H4 (cell line): ENCODE data around the gene CA11. TPM values are rescaled to one million over a fixed set of nuclear protein-coding genes. Genes with fewer than 3 reads are reported as not detected.
"Not testable (repeated sequence)": the region's sequence is repeated elsewhere in the genome, so short reads cannot be mapped to it uniquely, and the experiment has no call there.

Experiments used
- DNase-seq: peaks from one replicate; pipeline ENCODE4 v3.0.0-alpha.2; 2015; ENCODE audit warnings: low spot score
- total RNA-seq: library from RNA; depleted of rRNA; stranded (reverse); fragments of >200 nt; shearing (Covaris generic); gene quantifications from 2 replicates; pipeline ENCODE4 v1.2.3, GENCODE V29; 2014; rRNA removed

The CA11 gene
- total RNA-seq = 2.2 and 8.3 TPM in 2 replicates

DNA sequence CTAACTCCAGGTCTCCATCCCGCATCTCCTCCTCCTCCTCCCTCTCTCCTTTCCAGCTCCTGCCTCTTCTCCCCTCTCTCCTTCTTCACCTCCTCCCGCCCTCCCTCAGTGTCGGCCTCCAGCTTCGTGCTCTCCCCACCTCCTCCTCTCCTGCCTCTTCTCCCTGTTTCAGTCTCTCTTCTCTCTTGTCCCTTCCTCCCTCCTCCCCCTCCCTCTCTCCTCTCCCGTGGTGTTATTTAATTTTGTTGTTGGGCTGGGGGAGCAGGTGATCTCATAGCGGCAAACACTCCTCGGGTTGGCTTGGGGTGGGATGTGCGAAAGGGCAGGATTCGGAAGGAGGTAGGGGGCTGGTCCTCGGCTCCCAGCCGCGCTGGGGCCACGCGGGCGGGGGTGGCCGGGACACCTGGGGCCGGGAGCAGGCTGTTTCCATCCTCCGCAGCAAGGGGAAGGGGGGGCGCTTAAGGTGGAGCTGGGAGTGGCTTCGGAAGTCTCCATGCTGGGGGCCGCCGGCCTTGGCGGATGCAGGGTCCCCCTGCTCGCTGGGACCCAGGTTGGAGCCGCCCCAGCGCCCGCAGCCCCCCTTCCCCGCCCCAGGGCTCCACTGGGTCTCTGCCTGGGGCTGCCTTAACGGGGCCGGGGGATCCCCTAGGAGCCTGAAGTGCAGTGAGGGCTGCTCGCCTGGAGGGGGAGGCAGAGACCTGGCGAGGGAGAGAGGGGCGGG is at the start of gene CA11:
Gene CA11, minus strand, starts transcription at position 187 of the 721 bp plus-strand sequence. CDS start 555 bp downstream, outside the sequence.
- DNase-seq = peak; percentile 65

DNA sequence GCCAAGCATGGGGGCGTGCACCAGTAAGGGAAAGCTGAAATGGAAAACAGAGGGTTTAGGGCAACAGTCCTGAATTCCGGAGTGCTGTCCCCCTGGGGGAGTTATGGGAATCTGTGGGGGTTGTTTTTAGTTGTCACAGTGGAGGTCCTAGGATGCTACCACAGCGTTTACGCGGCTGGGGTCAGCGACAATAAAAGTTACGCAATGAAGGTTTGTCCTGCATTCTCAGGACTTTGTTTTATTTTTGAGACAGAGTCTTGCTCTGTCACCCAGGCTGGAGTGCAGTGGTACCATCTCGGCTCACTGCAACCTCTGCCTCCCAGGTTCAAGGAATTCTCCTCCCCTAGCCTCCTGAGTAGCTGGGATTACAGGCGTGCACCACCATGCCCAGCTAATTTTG is 47.6 kb upstream of the CA11 start:
- not testable (repeated sequence) for DNase-seq

DNA sequence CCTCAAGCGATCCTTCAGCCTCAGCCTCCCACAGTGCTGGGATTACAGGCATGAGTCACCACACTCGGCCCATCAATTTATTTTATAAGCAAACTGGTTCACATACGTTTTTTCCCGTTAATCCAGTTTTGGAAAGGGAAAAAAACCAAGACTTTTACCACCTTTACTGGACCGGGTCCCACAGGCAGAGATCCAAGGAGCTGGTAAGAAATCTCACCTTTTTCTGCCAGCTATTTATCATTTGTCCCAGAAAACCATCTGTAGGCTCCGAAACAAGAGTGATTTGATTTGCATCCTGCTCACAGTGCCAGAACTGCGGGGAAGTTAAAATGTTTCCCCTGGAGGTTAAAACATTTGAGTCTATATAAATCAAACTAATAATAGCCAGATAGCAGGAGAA is 43.5 kb upstream of the CA11 start:
- DNase-seq = no peak

DNA sequence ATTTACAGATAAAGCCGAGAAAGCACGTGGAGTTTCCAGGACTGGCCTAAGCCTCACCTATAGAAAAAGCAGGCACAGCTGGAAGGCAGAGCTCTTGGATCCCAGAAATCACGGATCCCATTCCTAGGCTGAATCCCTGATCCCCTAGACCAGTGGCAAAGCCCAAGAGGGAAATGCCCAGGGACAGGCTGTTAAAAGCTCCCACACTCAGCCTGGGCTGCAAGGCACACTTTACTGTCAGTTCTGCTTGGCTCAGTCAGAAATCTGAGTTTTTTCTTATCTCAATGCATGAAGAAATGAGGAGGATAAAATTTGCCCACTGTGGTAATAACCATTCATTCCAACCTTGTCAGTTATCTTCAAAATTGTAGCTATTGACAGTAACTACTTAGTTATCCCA is 41.8 kb upstream of the CA11 start:
- DNase-seq = no peak

- DNase-seq = not testable (repeated sequence)
Observed at GRCh38 chr19:48686637-48687036, 40.6 kb upstream of the CA11 start.

DNA sequence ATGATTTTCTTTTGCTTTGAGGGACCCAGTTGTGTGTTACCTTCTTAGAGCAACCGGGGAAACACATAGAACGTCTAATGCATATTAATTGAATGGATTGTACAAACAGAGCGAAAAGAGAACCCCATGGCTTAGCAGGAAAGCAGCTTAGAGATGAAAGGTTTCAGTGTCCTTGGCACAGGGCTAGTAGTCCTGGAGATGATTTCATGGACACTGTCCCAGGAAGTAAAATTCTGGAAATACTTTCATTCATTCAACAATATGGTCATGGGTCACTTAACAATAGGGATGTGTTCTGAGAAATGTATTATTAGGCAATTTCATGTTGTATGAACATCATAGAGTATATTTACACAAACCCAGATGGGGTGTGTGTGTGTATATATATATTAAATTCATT is 40.1 kb upstream of the CA11 start:
- no peak for DNase-seq

- DNase-seq = peak; percentile 67
Observed at GRCh38 chr19:48685583-48685982, 39.6 kb upstream of the CA11 start.

DNA sequence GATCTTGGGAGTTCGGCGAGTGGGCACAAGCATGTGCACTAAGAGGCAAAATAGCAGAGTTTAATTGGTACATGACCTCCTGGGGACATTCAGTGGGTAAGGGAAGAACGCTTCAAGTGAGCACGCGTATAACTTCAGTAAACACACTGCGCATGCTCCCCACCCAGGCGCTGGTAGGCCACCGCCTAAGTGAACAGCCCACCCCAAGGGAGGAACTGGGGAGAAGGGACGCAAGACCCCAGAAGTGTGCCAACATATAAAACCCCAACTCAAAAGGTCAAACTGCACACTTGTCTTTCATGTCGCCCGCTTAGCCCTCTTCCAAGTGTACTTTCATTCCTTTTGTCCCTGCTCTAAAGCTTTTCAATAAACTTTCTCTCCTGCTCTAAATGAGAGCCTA is 37.4 kb upstream of the CA11 start:
- no peak for DNase-seq

DNA sequence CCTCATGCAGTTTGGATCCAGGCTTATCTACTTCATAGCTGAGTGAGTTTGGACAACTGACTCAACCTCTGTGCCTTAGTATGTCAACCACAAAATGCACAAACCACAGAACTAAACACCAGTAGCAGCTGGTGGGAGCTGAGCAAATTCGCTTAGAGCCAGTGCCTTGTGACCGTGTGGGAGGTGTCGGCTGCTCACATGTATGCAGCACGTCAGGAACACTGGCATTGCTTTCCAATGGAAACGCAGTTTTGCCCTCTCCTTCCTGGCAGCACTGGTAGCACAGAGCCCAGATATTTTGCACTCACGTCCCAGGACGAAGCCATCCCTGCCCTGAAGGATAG is 35.1 kb upstream of the CA11 start:
- DNase-seq = peak; percentile 99

GRCh38 chr19:48680436-48681126 is 34.6 kb upstream of the CA11 start:
- DNase-seq = no peak

GRCh38 chr19:48680006-48680405 is 34.0 kb upstream of the CA11 start:
- DNase-seq = not testable (repeated sequence)

DNA sequence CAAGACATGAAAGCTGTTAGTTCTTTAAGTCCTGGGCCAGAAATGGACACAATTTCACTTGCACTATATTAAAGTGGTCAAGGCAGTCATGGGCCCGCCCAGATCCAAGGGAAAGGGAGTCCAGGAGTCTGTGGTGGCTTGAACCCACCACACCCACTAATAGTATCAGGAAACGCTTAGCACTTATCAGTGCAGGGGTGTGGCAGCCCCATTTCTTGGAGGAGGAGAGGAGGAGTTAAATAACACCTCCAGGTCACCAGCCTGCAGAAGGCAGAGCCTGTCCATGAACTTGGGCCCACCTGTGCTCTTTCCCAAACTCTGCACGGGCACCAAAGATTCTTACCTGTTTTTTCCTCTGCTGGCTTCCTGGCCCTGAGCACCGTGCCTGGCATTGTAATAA is 32.2 kb upstream of the CA11 start:
- no peak for DNase-seq

DNA sequence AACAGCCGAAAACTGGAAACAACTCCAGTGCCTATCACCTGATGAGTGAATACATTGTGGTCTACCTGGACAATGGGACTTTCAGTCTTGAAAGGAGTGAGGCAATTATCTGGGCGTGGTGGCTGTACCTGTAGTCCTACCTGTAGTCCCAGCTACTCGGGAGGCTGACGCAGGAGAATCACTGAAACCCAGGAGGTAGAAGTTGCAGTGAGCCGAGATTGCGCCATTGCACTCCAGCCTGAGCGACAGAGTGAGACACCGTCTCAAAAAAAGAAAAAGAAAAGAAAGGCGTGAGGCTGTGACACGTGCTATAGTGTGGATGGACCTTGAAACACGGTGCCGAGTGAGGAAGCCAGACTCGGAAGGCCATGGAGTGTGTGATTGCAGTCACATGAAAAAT is 30.9 kb upstream of the CA11 start:
- DNase-seq = no peak

- no peak for DNase-seq
Observed at GRCh38 chr19:48676487-48676886, 30.5 kb upstream of the CA11 start.

DNA sequence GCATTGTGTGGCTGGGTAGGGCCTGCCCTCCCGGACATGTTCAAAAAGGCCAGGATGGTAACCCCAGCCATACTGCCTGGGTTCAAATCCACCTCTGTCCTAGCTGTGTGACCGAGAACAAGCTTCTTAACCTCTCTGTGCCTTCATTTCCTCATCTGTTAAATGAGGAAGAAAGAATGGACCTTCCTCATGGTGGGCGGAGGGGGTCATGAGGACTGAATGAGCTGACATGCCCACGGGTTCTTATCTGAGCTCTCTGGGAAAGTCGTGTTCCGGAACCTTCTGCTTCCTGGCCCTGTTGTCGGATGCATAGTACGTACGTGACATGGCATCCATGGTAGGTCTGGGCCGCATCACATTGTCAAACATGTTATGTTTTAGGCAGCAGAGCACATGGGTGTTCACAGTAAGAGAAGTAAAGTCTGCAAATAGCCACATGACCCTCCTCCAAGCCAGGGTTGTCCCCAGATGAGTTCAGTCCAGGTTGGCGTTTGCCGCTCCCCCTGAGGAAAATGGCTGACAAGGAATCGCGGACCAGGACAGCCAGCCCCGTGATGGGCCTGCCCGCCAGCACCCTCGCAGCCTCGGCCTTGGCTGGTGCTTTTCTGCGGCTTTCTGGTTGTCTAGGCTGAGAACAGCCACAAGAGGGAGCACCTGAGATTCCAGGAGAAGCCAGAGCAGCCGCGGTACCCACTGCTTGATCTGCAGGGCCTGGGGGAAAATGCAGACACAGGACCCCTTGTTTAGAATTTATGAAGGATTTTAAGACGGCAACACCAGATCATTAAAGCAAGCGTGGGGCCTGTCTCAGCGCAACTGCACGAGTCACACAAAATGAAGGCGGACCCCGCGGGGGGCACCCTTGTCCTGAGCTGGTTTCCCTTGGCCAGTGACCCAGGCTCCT is 29.2 kb upstream of the CA11 start:
- peak; percentile 76 for DNase-seq

DNA sequence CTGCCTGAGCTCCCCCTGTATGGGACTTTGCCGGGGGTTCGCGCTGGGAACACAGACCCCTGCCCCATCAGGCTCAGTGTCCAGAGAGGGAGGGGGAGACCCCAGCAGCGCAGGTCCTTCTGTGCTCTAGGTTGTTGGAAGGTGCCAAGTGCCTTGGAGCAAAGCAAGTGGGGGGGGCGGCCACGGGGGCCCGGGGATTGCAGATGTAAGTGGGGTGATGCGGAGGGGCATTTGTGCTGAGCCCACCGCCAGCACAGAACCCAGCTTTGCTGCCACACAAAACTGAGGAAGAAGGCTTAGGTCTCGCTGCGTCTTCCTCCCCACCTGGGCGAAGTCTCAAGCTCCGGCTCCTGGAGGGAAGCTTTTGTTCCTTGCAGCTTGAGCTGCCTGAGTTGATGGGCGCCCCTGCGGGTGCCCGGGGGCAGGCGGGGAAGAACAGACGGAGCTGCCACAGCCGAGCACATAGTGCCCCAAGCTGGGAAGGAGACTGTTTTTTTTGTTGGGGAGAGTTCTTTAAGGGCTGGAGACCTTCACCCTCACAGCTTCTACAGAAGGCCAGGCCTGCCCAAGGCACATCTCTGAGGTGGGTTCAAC is 28.3 kb upstream of the CA11 start:
- DNase-seq = no peak

DNA sequence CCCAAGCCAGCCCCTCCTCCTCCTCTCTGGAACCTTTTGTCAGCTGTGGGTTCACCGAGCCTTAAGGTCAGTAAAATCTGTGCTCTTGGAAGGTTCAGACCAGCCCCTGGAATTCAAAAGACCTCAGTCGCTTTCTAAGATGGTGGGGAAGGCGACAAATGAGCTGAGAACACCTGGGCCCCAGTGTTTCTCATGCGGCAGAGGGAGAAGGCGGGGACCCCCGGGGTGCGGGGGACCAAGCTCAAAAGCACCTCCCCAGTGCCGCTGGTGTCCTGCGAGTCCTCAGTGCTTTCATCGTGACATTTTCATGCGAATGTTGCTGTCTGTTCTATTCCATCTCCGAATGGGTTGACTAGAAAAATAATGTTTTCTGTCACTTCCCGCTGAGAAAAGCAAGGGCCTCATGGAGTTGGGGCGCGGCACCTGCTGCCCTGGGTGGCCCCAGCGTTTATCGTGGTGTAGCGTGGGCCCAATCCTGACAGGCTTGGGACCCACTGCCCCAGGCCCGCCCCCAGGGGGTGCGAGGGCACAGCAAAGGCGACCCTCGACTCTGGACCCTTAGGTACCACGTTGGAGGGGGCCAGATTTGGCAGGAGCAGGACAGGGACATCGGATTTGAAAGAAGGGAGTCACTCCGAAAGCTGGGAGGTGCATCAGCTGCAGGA is 27.6 kb upstream of the CA11 start:
- DNase-seq = no peak

DNA sequence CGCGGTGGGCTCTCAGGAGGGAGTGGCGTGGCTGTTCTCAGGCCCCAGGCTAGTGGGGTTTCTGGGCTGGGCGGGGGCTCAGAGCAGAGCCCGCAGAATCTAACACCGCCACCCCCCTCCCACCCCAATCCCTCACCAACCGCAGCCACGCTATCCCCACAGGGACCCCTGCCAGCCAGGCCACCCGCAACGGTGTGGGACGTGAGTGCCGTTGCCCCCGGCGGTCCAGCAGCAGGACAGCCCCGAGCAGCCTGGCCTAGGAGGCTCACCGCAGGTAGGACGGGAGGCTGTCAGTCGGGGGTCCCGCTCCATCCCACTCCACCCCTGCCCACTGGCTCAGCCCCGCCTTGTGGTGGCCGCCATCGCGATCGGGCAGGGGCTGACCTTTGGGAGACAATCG is 27.0 kb upstream of the CA11 start, which contains the start of gene NTN5:
Gene NTN5, minus strand, starts transcription at position 24 of the 400 bp plus-strand sequence. CDS start 2,031 bp downstream, outside the sequence.
- no peak for DNase-seq

GRCh38 chr19:48671446-48671995 is 25.5 kb upstream of the CA11 start:
- no peak for DNase-seq

DNA sequence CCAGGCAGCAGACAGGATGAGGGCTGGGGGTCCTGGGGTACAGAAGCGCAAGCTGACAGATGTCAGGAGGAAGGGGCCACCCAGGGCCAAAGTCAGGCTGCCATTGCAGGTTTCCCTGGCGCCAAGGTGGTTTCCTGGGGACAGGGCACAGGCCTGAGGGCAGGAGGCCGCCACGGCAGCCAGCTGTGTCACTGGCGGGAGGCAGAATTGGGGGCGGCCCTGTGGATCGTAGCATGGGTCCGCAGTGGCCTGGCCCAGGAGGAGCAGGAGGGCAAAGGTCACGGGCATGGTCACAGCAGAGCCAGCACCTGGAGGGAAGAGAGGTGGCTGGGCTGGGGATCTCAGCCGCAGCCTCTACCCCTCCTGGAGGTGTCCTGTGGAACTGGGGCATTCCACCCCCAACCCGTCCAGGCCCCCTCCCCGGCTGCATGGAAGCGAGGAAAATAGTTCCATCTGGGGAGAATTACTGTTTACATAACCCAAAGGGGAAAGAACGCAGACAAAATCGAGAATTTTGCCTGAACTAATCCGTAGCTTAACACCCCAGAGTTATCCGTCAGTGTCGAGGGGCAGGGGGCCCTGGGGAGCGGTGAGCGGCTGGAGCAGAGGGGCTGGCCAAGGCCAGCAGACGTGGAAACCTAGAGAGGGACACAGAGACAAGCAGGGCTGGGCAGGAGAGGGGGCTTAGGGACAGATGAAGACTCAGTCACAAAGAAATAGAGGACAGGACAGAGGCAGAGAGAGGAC is 24.9 kb upstream of the CA11 start:
- DNase-seq = no peak
